Islet precursor cell (in vitro differentiated cells): Measurements from ENCODE around the gene FEM1B.

Experiments used
- DNase-seq: peaks from one replicate; pipeline ENCODE4 v3.0.0-alpha.2; 2018

The FEM1B gene

GRCh38 chr15:68286256-68286655 lies 8.7 kb downstream of the FEM1B start:
- DNase-seq: no peak

DNA sequence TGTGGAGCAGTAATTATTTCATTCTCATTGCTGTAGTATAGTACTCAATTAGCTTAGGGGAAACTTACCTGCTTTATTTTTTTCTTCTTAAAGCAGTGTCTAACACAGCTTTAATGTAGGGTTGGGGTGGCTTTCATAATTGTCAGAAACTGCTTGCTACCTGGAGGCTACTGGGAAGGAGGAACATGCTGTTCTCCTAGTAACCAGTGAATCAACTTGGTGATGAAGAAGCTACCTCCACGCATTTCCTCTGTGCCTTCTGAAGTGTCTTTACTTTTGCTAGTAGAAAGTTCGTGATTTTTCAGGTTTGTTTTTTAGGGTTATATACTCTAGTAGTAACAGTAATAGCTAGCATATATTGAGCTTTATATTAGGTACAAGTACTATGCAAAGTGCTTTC lies 11.5 kb downstream of the FEM1B start:
- DNase-seq: no peak

DNA sequence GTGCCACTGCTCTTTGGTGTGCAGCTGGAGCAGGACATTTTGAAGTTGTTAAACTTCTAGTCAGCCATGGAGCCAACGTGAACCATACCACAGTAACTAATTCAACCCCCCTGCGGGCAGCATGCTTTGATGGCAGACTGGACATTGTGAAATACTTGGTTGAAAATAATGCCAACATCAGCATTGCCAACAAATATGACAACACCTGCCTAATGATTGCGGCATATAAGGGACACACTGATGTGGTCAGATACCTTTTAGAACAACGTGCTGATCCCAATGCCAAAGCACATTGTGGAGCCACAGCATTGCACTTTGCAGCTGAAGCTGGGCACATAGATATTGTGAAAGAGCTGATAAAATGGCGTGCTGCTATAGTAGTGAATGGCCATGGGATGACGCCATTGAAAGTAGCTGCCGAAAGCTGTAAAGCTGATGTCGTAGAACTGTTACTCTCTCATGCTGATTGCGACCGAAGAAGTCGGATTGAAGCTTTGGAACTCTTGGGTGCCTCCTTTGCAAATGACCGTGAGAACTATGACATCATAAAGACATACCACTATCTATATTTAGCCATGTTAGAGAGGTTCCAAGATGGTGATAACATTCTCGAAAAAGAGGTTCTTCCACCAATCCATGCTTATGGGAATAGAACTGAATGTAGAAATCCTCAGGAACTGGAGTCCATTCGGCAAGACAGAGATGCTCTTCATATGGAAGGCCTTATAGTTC lies 12.2 kb downstream of the FEM1B start:
- DNase-seq: no peak

DNA sequence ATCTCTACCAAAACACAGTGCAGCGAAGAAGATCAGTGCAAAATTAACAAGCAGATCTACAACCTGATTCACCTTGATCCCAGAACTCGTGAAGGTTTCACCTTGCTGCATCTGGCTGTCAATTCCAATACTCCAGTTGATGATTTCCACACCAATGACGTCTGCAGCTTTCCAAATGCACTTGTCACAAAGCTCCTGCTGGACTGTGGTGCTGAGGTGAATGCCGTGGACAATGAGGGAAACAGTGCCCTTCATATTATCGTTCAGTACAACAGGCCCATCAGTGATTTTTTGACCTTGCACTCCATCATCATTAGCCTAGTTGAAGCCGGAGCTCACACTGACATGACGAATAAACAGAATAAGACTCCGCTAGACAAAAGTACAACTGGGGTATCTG lies 13.2 kb downstream of the FEM1B start:
- no peak for DNase-seq

- DNase-seq: no peak
Observed at GRCh38 chr15:68292157-68292781, 14.7 kb downstream of the FEM1B start.

- DNase-seq: no peak
Observed at GRCh38 chr15:68292967-68293366, 15.4 kb downstream of the FEM1B start.

DNA sequence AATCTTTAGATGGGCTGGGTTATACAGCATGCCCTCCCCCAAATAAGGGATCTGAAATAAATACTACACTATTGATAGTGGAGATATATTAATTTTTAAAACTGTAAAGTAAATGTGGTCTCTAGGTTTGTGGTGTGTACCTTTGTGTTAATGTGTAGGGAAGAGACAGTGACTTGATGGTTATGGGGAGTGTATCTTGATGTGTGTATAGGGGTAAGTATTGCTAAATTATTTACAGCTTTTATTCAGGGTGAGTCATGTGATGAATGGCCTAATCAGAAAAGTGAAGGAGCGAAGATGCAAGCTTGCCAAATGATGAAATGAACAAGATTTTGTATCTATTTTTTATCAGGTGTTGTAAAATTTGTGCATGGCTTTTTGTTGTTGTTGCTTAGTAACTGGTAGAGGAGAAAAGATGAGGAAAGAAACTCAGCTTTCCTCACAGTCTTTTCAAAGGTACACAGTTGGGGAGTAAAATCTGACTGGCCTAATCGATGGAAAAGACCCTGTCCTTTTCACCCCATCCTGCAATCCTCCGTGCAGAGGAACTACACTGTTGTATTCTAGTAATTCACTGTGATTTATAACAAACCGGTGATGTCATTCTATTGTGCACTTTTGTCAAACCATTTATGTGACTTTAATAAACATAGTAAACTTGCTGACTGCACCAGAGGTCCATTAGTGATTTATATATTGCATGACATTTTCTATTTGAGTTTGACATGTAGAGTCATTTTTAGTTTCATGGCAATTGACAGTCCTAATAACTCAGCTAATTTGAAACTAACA lies 17.7 kb downstream of the FEM1B start:
- no peak for DNase-seq

DNA sequence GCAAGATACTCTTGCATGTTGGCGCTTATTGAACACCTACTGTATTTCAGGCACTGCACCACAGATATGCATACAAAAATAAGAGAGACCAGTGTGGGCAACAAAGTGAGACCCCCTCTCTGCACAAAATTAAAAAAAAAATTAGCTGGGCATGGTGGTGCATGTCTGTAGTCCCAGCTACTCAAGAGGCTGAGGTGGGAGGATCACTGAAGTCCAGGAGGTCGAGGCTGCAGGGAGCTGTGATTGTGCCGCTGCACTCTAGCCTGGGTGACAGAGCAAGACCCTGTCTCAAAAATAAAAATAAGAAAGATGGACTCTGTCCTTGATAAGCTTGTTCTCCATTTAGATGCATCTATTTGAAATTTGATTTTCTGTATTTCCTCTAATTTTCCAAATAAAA lies 20.8 kb downstream of the FEM1B start:
- DNase-seq: no peak

DNA sequence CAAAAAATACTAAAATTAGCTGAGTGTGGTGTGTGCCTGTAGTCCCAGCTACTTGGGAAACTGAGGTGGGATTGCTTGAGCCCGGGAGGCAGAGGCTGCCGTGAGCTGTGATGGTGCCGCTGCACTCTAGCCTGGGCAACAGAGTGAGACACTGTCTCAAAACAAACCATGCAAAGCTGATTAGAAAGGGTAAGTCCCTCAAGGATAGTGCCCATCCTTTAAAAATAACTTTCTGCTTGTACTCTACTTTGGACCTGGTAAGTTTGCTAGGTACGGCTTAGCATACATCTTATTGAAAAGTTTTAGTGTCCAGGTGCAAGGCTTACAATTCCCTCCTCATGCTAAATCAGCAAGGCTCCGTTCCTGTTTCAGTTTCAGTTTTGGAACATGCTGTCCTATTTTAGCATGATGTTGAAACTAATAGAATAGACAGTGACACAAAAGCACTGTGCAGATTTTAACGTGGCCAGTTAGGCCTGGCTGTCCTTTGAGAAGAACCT lies 21.4 kb downstream of the FEM1B start:
- peak; percentile 22 for DNase-seq

GRCh38 chr15:68299436-68299835 lies 21.9 kb downstream of the FEM1B start:
- no peak for DNase-seq

GRCh38 chr15:68300115-68300940 lies 22.8 kb downstream of the FEM1B start:
- no peak for DNase-seq

- DNase-seq: no peak
Observed at GRCh38 chr15:68301301-68301700, 23.8 kb downstream of the FEM1B start.

- no peak for DNase-seq
Observed at GRCh38 chr15:68302729-68303128, 25.2 kb downstream of the FEM1B start.

GRCh38 chr15:68303134-68303533 lies 25.6 kb downstream of the FEM1B start:
- no peak for DNase-seq

GRCh38 chr15:68303560-68304436 lies 26.3 kb downstream of the FEM1B start:
- DNase-seq: no peak

- peak; percentile 79 for DNase-seq
Observed at GRCh38 chr15:68304589-68305337, 27.2 kb downstream of the FEM1B start.

GRCh38 chr15:68305420-68305871 lies 27.9 kb downstream of the FEM1B start:
- DNase-seq: peak; percentile 70

GRCh38 chr15:68307131-68307928 lies 29.8 kb downstream of the FEM1B start:
- no peak for DNase-seq

GRCh38 chr15:68309024-68309423 lies 31.5 kb downstream of the FEM1B start:
- no peak for DNase-seq

DNA sequence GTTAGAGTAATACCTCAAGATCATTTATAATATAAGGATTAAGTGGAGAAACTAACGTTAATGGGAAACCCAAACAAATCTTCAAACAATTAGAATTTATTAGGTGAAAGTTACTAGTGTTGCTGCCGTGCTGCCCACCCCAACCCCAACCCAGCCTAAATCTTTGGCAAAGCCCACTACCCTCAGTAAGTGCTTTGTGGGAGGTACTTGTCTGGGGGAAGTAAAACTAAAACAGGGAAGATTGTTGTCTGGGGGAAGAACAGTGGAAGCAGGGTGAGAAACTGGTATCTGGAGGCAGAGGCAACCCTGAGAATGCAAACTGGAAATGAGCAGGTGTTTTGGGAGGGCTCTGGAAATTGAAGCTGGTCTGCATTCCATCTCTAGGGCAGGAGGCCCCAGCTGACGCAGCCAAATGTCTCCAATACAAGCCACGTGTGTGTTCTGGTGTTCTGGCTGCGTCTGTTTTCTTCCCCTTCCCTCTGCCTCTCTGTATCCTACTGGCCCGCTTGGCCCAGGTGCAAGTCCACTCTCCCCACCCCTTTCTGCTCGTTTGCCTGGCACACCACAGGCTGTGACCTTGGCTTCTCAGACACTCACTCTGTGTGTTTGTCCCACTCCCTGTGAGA lies 32.7 kb downstream of the FEM1B start:
- DNase-seq: peak; percentile 83
